Endothelial cell of umbilical vein (primary cell): ENCODE measurements around the gene GPR107.

ENCODE experiments used
- EZH2 ChIP-seq: IDR thresholded peaks from 2 replicates; pipeline ENCODE4 v1.6.1; 2012; ENCODE audit warnings: borderline replicate concordance, low read depth, mild to moderate bottlenecking, moderate library complexity, low read length, inconsistent platforms; ENCODE audit not compliant: severe bottlenecking
- FOS ChIP-seq: IDR thresholded peaks from 2 replicates; pipeline ENCODE4 v1.6.1; 2011; ENCODE audit warnings: mild to moderate bottlenecking, low read length, moderate library complexity, borderline replicate concordance; ENCODE audit not compliant: insufficient read depth
- MYC ChIP-seq: IDR thresholded peaks from one replicate; pipeline ENCODE4 v1.6.1; 2011; ENCODE audit warnings: mild to moderate bottlenecking, low read depth, low read length
- POLR2A ChIP-seq: IDR thresholded peaks from 2 replicates; pipeline ENCODE4 v1.6.1; 2012; ENCODE audit warnings: low read depth, mild to moderate bottlenecking, control low read depth, low read length
- POLR2AphosphoS5 ChIP-seq: IDR thresholded peaks from 2 replicates; pipeline ENCODE4 v1.6.1; 2012; ENCODE audit warnings: low read depth, mild to moderate bottlenecking, control low read depth, low read length, moderate library complexity; ENCODE audit not compliant: insufficient read depth
- TF ChIP-seq, protein P1 (sequence below), 2 donors: IDR thresholded peaks; 1 replicate in 1 of 2; 2 replicates in 1 of 2; pipeline ENCODE4 v1.5.1; 2011; ENCODE audit warnings: low read length in 2 of 2, mild to moderate bottlenecking in 2 of 2, moderate library complexity in 2 of 2, control low read depth in 1 of 2, inconsistent platforms in 1 of 2, low read depth in 1 of 2; ENCODE audit not compliant: insufficient read depth in 1 of 2; ENCODE audit errors: extremely low read depth in 1 of 2

DNA sequence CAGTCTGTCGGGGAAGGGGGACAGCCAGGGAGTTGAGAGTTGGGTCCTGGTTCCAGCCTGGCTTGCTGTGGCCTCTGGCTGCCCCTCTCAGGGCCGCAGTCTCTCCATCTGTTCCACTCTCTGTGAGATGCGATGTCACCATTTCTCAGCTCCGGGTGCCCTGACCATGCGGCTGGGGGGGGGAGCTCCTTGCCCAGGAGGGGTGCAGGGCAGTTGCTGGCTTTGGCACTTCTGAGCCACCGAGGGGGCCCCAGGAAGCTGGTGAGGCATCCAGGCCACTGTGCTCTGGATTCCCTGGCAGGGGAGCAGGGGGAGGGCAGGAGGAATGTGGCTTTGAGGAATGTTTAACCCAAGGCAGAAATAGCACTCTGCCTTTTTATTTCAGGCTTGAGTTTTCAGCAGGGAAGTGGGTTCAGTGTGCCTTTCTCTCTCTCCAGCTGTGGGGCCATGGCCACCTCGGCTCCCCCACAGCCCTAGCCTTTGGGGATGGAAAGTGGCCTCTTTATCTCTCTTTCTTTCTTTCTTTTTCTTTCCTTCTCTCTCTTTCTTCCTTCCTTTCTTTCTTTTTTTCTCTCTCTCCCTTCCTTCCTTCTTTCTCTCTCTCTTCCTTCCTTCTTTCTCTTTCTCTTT lies 129.5 kb downstream of the GPR107 start:
- no peak for TF ChIP-seq POLR2A
- TF ChIP-seq, protein P1, sequence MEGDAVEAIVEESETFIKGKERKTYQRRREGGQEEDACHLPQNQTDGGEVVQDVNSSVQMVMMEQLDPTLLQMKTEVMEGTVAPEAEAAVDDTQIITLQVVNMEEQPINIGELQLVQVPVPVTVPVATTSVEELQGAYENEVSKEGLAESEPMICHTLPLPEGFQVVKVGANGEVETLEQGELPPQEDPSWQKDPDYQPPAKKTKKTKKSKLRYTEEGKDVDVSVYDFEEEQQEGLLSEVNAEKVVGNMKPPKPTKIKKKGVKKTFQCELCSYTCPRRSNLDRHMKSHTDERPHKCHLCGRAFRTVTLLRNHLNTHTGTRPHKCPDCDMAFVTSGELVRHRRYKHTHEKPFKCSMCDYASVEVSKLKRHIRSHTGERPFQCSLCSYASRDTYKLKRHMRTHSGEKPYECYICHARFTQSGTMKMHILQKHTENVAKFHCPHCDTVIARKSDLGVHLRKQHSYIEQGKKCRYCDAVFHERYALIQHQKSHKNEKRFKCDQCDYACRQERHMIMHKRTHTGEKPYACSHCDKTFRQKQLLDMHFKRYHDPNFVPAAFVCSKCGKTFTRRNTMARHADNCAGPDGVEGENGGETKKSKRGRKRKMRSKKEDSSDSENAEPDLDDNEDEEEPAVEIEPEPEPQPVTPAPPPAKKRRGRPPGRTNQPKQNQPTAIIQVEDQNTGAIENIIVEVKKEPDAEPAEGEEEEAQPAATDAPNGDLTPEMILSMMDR (IDR thresholded peaks at IDR 0.05; ENCODE audit: extremely low read depth in 1 of 2, insufficient read depth in 1 of 2, low read depth in 1 of 2, low read length in 2 of 2): no peak
- TF ChIP-seq MYC: no peak
- no peak for TF ChIP-seq POLR2AphosphoS5
- TF ChIP-seq EZH2: no peak
- TF ChIP-seq FOS: no peak
